Measurements from ENCODE around the gene HDGFL2. TPM values are rescaled to one million over a fixed set of nuclear protein-coding genes. Genes with fewer than 3 reads are reported as not detected.

Gene HDGFL2
- total RNA-seq, 1 experiment from 2014 or later: 75.2 TPM

DNA sequence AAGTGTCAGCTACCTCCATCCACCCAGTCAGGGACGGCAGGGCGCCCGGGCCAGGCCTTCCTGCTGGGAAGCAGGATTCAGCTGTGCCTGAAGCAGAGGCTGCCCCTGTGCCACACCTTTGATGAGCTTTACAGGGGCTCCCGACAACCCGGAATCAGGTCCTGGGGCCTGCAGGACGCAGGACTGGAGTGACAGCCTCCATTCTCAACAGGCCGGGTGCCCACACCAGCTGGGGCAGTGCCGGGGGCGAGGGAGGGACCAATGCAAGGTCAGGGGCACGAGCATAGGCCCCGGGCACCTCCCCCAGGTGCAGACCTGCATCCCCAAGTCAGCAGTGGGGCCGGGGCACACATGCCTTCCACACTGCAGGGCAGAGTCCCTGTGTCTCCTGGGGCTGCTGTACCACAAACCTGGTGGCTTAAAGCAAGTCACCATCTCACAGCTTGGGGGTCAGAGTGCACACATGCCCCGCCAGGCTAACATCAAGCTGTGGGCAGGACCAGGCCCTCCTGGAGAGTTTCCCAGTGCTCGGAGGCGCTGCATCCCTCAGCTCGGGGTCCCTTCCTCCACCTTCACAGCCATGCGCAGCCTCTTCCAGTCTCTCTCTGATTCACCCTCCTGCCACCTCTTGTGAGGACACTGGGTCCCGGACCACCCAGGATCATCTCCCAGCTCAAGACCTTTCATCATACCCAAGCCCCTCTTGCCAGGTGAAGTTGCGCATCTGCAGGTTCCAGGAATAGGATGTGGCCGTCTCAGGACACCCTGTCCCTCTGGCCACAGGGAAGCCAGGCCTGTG, 27.9 kb upstream of the HDGFL2 start:
- TF ChIP-seq POLR2AphosphoS5 (IDR thresholded peaks at IDR 0.05; ENCODE audit: low read depth, low read length): peak; percentile 38
- TF ChIP-seq, protein P1, sequence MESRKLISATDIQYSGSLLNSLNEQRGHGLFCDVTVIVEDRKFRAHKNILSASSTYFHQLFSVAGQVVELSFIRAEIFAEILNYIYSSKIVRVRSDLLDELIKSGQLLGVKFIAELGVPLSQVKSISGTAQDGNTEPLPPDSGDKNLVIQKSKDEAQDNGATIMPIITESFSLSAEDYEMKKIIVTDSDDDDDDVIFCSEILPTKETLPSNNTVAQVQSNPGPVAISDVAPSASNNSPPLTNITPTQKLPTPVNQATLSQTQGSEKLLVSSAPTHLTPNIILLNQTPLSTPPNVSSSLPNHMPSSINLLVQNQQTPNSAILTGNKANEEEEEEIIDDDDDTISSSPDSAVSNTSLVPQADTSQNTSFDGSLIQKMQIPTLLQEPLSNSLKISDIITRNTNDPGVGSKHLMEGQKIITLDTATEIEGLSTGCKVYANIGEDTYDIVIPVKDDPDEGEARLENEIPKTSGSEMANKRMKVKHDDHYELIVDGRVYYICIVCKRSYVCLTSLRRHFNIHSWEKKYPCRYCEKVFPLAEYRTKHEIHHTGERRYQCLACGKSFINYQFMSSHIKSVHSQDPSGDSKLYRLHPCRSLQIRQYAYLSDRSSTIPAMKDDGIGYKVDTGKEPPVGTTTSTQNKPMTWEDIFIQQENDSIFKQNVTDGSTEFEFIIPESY (IDR thresholded peaks at IDR 0.05; ENCODE audit: extremely low read depth, insufficient replicate concordance, low read length): no peak
- TF ChIP-seq RAD21 (IDR thresholded peaks at IDR 0.05; ENCODE audit: low read depth): no peak
- no peak for TF ChIP-seq EGR1 (IDR thresholded peaks at IDR 0.05; ENCODE audit: low read depth)
- TF ChIP-seq JUND (IDR thresholded peaks at IDR 0.05): no peak
- TF ChIP-seq CBX3 (IDR thresholded peaks at IDR 0.05; ENCODE audit: low read depth): no peak
- DNase-seq (ENCODE audit: low read depth, low spot score) (no peak), ATAC-seq (peak; percentile 16; the same call in 1 of the 2 replicates)
- Histone ChIP-seq H4K20me1 (ENCODE audit: insufficient read depth) (no peaks in the 10 kb centered on the region), H3K9me2 (ENCODE audit: insufficient read depth) (no peaks in the 10 kb centered on the region), H3K4me2 (ENCODE audit: low read length) (no peak overlapping the region), H2AFZ (ENCODE audit: low read depth, low read length, poor library complexity, severe bottlenecking) (no peak overlapping the region), H3K79me2 (ENCODE audit: insufficient read depth, low read length) (0 out of 2 replicates have a peak, but pooled peaks cover 12% of the 10 kb centered on the region), H3K27ac (ENCODE audit: low read depth, low read length) (no peak overlapping the region), H3K9ac (ENCODE audit: low read length) (no peak overlapping the region), H3K27me3 (ENCODE audit: insufficient read depth, low read length) (no peaks in the 10 kb centered on the region), H3K4me3 (replicated peaks in 1 of 2; ENCODE audit: low read depth in 1 of 2, low read length in 2 of 2) (no peak overlapping the region), H3K4me1 (ENCODE audit: control insufficient read depth in 1 of 2, insufficient read depth in 2 of 2, low read length in 2 of 2) (no peaks in the 10 kb centered on the region), H3K36me3 (ENCODE audit: control insufficient read depth in 1 of 2, insufficient read depth in 2 of 2, low read length in 2 of 2) (peaks cover 12 to 25% of the 10 kb centered on the region in 2 experiments), H3K9me3 (ENCODE audit: control insufficient read depth in 1 of 2, insufficient read depth in 1 of 2, low read depth in 1 of 2, low read length in 2 of 2) (no peaks in the 10 kb centered on the region)
- intact Hi-C loops (cut with micrococcal nuclease): no loop called here
- BruUV-seq (replicated peaks): no TSS peak
- CTCF ChIA-PET: no interaction called here
- POLR2A ChIA-PET: no interaction called here
- RAD21 ChIA-PET (ENCODE audit: low non-redundant PET in 1 of 2, low total read pairs in 2 of 2, uncharacterized antibody in 2 of 2, unreplicated experiment in 2 of 2): no interaction called here
